ENCODE results near the gene C3orf70.
A peak's percentile ranks its signal among the peaks of the same experiment; 100 is the strongest.

C3orf70 gene, protein sequence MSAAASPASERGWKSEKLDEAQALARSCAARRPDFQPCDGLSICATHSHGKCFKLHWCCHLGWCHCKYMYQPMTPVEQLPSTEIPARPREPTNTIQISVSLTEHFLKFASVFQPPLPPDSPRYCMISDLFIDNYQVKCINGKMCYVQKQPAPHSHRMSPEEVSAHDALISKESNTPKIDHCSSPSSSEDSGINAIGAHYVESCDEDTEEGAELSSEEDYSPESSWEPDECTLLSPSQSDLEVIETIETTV

DNA sequence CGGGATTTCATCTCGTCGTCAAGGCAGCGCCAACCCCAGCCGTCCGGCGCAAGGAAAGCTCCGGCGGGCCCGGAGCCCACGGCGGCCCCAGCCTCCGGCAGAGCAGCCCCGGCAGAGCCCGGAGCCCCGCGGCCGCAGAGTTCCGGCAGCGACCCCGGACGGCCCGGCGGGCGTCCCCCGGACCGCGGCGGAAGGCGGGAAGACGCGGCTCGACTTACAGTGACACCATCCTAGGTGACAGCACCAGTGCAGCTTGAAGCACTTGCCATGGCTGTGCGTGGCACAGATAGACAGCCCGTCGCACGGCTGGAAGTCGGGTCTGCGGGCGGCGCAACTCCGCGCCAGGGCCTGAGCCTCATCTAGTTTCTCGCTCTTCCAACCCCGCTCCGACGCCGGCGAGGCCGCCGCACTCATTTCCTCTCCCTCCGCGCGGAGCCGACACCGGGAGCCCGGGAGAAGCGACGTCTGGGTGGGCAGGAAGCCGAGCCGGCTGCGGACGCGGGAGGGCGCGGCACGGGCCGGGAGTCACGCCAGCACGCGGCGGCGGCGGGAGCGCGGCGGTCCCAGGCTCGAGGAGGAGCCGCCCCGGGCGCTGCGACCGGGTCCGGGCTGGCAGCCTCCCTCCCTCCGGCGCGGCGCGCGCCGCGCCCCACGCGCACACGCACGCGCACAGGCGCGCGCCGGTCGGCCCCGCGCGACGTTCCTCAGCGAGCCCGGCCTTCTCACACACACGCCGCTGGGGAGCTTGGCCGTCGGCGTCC is at the start of gene C3orf70:
Gene C3orf70, minus strand, starts transcription at position 651 of the 761 bp plus-strand sequence. Its CDS starts 237 bp downstream, at position 414.
- peak; percentile 43 to 47 for ATAC-seq

DNA sequence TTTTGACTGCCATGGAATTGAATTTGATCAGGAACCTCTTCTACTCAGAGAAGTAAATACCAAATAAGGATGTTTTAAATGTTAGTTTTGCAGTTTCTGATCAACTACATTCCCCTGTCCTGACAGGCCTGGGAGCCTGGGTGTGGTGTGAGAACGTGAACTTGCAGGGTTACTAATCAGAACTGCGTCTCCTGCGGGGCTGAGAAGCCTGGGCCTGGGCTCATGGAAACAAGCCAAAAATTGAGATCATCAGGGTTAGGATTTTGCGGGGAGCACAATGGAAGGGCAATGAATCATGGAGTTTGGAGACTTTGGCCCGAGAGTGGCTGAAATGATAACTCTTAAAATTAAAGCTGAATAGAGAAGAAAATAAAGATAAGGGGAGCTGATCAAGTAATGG is 47.8 kb upstream of the C3orf70 start:
- no peak for ATAC-seq

DNA sequence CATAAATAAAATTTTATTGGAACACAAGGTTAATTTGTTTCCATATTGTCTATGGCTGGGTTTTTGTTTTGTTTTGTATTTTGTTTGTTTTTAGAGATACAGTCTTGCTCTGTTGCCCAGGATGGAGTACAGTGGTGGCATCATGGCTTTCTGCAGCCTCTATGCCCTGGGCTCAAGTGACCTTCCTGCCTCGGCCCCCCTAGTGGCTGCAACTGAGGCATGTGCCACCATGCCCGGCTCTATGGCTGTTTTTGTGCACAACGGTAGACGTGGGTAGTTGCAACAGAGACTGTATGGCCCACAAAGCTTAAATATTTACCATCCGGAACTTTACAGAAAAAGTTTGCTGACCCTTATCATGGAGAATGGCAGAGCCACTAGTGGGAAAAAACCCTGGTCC is 46.8 kb upstream of the C3orf70 start:
- no peak for ATAC-seq

DNA sequence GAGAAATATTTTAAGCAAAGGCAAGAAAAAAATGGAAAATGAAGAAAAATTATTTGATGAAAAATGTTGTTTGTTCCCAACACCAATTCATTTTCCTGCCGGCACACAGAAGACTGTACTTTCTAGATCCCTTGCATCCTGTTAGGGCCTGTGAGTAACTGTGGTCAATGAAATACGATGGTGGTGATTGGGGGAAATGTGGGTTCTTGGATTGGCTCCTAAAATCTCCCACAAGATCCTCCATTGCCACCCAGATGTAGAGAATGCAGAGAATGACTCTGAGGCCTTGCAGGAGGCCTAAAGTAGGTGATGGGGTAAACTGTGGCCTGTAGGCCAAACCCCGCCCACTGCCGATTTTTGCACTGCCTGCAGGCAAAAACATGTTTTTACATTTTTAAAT is 46.3 kb upstream of the C3orf70 start:
- ATAC-seq, result no peak

DNA sequence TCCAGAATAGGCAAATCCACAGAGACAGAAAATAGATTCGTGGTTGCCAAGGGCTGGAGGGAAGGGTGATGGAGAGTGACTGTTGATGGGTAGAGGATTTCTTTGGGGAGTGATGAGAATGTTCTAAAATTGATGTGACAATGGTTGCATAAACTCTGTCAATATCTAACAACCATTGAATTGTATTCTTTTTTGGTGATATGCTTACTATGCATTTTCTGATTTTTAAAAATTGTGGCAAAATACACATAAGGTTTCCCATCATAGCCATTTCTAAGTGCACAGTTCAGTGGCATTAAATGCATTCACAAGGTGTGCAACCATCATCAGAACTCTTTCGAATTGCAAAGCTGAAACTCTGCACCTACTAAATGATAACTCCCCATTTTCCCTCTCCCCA is 44.2 kb upstream of the C3orf70 start:
- no peak for ATAC-seq

DNA sequence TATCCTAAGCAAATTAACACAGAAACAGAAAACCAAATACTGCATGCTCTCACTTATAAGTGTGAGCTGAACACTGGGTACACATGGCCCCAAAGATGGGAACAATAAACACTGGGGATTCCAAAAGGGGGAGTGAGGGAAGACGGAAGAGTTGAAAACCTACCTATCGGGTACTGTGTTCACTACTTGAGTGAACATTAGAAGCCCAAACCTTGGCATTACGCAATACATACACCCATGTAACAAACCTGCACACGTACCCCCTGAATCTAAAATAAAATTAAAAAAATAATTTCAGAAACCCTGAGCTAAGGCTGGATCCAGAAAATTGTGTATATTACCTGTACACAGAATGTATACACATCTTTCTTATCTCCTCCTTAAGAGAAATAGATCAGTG is 42.8 kb upstream of the C3orf70 start:
- no peak for ATAC-seq

DNA sequence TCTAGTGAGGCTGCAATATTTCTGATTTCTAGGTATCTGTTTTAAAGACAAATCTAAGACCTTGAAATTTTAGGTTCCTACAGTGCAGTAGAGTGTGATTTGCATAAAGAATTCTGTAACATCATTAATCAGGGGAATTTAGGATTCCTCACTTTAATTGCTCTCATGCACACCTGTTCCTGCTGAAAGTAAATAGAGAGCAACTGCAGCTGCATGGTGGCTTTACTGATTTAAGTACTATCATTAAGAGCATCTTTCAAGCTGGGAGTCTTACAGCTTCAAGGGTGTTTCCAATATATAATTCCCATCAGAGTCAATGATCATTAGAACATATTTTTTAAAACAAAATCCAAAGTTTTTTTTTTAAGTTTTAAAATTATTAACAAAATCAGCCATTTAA is 36.0 kb upstream of the C3orf70 start:
- no peak for ATAC-seq

DNA sequence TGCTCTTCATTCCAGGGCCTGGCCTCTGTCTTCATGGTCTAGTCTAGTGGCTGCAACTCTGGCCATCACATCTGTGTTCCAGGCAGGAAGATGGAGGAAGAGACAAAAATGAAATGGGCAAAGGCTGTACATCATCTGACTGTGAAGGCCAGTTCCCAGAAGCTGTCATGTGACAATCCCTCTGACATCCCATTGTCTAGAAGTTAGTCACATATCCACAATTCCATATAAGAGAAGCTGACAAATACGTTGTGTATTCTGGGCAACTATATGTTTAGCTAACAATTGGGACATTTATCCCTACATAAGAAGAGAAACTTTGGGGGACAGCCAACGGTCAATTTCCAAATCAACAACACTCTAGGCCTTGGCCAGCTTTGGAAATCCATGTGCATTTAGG is 34.5 kb upstream of the C3orf70 start:
- no peak for ATAC-seq

DNA sequence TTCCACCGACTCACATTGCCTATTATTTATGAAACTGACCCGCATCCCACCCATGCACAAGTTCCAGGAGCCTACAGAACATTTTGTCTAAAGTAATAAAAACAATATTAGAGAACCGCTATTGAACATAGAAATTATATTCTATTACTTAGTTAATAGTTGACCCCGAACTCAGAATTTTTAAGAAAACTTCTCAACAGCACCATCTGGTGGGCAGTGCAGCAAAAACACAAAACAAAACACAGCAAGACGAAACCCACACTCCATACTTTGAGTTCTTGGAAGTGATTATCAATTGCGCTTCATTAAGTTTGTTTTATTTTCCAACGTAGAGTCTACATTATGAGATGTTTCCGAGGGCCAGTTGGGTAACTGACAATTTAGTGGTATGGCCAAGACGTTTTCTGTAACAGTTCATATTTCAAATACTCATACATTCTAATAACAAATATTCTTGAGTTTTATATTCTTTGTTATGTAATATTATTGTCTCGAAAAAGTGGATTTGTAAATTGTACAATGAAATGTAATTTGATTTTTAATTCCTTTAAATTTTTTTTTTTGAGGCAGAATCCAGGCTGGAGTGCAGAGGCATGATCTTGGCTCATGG is 24.0 kb upstream of the C3orf70 start:
- ATAC-seq, result no peak

DNA sequence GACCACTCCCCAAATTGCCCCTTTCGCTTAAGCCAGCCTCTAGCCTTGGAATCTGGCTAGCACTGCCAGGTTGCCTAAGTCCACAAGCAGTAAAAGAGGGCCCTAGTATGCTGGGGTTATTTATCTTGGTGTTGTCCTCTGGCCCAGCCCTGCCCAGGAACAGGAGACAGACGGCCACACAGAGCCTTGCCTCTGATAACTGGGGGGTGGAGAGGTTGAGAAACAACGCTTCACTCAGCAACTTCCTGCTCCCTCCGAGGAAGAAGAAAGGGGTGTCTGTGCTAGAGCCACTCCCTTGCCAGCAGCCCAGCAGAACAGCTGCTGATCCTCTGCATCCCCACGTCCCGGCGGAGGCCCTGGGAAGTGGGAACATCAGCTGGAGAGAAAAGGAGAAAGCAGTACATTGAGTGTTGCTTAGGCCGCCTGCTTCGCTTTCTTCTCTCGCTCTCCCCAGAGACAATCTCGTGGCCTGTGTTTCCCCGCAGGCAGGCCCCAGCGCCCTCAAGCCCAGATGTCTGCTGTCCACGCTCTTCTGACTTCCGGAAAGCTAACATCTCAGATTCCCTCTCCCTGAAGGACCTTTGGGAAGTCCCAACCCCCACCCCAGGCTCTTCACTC is 22.6 kb upstream of the C3orf70 start:
- no peak for ATAC-seq

DNA sequence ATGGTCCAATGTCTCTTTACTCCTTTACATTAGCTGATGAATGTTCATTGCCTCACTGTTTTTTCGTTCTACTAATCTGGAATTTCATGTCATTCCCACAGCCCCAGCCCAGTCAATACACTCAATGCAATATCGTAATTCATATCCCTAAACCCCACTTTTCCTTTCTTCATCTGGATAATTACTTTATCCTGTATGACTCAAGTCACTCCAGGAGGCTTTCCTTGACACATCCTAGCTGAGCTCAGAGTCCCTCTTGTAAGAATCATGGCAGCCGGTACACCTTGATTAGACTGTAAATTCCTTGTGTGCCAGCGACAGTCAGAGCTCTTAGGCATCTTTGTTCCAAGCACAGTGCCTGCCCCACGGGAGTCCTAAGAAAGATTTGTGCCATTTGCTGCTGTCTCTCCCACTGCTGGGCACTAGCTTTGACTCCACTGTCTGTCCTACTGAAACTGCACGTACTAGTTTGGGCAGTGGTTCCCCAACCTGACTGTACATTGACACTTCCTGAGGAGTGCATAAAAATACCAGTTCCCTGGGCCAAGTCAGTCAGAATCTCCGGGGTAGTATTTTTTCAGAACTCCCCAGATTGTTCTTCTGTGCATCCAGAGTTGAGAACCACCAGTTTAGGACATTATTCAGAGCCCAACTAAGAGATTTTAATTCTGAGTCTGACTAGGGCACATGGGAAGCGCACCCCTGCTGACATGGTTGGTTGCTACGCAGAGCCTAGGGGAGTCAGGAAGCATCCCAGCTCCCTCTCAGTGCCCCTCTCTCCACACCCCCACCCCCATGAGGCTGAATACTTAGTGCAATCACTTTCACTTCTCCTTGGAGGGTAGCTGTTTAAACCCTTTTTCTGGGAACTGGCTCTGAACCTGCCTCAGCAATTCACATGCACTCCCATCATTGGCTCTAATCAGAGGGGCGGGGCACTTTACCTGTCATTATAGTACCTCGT is 19.5 kb upstream of the C3orf70 start:
- no peak for ATAC-seq

DNA sequence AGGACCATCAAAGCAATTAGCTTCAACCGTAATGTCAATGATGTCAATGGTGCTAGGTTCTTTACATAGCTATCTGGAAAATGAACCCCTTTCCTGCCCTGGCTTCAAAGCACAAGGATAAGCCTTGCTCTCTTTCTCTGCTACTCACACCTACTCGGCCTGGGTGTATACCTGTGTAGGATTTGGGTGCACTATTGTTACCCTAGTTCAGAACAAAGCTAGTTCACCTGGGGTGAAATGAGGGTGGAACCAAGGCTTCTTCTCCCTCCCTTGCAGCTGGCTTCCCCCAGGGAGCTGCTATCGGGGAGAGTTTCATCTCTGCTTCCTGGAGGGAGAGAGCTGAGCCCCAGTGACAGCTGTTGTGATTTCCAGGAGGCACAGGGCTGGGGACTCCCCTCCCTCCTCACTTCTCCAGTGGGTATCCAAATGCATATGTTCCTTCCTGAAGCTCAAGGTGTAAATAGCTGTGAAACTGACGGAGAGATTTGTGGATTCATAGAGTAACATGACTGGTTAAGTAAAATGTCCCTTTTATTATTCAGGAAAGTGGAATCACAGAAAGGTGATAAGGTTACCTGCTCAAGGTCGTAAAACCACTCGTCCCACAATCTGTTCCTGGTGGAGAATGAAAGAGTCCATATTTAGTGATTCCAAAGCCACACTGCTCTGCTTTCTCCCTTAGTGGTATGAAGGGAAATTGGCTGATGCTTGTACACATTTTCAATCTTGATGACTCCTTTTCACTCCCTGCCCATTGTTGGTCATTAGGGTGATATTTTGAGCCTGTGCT is 11.8 kb upstream of the C3orf70 start:
- no peak for ATAC-seq

DNA sequence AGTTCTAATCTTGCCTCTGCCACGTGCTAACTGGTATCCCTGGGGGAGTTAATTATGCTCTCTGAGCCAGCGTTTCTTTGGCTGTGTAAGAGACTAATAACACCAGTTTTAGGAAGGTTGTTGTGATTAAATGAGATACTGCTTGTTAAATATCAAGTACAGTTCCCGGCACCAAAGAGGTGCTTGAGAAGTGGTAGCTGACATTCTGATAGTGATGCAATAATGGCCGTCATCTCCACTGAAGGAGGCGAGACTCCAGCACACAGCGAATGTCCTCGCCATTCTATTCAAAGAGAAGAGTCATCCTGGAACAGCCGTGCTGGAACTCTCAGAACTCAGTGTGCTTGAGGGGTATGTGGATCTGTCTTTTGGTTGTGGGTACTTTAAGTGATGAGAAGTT is 9.8 kb upstream of the C3orf70 start:
- ATAC-seq, result no peak

DNA sequence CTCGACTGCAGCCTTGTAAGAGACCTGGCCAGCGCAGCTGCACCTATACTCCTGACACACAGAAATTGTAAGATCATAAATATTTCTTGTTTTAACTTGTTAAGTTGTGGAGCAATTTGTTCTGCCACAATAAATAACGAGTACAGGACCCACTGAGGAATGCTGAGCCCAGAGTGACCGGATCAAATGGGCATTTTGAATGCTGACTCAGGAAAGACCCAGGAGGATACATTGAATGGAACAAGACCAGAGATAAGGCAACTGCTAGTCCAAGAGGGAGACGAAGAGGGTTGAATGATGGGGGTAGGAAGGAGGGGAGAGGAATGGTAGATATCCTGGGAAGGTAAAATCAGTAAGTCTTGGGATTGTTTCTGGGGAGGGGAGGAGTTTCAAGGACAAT is 8.9 kb upstream of the C3orf70 start:
- no peak for ATAC-seq

DNA sequence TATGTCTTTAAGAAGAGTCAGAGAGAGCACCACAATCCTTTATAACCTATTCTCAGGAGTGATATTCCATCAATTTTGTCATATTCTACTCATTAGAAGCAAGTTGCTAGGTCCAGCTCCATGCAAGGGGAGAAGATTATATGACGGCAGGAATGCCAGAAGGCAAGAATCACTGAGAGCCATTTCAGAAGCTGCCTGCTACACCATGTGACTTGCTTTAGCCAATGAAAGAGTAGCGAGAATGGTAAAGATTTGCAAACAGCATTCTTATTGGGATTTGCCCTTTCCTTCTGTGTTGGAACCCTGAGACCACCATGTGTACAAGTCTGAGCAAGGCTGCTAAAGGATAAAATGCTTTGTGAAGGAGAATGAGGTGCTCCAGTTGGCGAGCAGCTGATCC is 4.5 kb upstream of the C3orf70 start:
- no peak for ATAC-seq

DNA sequence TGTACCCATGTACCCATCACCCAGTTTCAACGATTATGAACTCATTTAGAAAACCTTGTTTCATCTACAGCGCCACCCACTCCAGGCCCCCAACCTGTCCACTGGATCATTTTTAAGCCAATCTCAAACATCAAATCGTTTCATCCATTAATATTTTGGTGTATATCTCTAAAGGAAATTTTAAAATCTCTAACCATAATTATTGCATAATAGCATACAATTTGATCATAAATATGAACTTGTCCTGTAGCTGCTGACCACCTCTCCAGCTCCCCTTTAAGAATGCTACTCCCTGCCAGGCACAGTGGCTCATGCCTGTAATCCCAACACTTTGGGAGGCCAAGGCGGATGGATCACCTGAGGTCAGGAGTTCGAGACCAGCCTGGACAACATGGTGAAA is 2.8 kb upstream of the C3orf70 start:
- ATAC-seq, result no peak

DNA sequence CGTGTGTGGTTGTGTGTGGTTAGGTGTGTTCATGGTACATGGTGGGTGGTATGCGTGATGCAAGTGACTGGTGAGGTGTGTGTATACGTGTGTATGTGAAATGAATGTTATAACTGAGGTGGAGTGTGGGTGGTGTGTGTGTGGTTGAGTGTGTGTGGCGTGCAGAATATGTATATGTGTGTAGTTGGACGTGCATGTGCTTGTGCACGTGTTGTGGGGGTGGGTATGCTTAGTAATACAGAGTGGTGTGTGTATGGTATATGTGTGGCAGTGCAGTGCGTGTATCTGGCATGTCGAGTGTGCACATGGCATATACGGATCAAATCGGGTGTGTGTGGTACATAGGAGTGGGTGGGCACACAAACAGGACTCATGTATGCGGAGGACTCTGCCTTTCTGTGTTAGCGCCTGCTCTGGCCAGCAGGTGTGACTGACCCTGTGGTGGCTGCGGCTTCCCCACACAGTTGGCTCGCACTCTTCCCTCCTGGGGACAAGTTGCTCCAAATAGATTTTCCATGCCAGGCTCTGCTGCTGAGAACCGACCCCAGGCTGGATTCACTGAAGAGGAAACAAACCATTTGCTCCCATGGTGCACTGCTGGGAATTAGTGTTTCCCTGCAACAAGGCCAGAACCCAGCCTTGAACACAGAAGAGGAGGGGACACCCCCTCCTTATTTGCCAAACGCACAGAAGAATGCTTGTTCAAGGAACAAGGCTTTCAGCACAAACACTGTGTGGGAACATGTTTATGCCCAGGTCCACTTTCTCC is 1.2 kb upstream of the C3orf70 start:
- no peak for ATAC-seq

DNA sequence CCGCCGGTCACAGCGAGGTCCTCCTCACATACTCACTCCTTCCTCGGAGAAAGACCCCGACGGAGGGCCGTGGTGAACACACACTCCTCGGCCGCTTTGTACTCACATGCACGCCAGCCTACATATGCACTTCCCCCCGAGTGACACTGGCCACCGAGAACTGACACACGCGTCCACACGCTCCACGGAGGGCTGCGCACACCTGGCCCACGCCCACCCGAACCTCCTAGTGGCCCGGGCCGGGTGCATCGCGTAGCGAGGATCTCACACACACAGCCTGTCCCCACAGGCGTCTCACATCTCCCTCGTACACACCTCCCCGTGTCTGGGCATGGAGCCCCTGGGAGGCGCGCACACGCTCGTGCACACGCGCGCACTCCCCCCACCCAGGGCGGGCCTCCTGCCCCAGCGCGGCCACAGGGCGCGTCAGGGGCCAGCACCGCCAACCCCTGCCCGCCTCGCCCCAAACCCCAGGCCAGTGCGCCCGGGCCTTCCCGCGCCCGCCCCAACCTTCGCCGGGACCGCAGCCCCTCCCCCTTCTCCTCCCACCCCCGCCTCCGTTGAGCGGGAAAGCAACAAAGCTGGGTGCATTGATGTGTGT is 411 bp upstream of the C3orf70 start:
- peak in 1 of 2 donors; percentile 11 for ATAC-seq

DNA sequence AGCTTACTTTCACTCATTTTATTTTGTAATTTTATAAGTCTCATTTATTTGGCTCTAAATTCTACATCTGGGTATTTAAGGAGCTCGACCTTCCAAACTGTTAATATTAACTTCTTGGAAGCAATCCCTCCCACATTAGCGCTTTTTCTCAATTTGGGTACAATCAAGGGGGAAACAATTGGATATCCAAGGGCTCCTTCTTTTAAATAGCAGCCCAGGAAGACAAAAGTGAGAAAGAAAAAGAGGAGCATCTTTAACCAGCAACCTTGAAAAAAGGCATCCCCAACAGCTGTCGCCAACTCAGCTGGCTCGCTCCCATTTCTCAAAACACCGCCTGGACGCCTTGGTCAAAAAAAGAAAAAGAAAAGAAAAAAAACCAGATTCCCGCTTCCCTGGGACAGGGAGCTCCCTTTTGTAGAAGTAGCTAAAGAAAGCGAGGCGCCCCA is 873 bp downstream of the C3orf70 start:
- ATAC-seq, result no peak
